Esophagus squamous epithelium (tissue), 4 donors: ENCODE measurements around the gene CEND1.

Experiments used
- POLR2A ChIP-seq, 4 donors: fragments of 450-650 bp; IDR thresholded peaks; one replicate each; pipeline ENCODE4 v1.6.1; 2017; ENCODE audit warnings: antibody characterized with exemption in 4 of 4, mild to moderate bottlenecking in 4 of 4, moderate library complexity in 3 of 4
- TF ChIP-seq, protein P1 (sequence below), 6 experiments: fragments of 450-650 bp in 4 of 6; fragments of 200-600 bp in 2 of 6; sonication (generic) in 2 of 6; IDR thresholded peaks; one replicate each; pipeline ENCODE4 v1.5.1; 2016 to 2019; ENCODE audit warnings: antibody characterized with exemption in 6 of 6, mild to moderate bottlenecking in 4 of 6, moderate library complexity in 4 of 6

DNA sequence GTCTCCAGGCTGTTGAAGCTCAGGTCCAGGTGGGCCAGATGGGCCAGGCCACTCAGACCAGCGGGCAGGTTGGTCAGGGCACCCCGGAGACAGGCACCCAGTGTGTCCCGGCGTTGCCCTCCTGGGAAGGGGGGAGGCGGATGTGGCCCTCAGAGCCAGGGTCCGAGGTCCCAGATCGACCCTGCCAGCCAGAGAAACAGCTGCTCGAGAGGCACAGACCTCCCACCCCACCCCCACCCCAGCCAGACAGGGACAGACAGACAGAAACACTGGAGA is 13.5 kb upstream of the CEND1 start:
- TF ChIP-seq, protein P1, sequence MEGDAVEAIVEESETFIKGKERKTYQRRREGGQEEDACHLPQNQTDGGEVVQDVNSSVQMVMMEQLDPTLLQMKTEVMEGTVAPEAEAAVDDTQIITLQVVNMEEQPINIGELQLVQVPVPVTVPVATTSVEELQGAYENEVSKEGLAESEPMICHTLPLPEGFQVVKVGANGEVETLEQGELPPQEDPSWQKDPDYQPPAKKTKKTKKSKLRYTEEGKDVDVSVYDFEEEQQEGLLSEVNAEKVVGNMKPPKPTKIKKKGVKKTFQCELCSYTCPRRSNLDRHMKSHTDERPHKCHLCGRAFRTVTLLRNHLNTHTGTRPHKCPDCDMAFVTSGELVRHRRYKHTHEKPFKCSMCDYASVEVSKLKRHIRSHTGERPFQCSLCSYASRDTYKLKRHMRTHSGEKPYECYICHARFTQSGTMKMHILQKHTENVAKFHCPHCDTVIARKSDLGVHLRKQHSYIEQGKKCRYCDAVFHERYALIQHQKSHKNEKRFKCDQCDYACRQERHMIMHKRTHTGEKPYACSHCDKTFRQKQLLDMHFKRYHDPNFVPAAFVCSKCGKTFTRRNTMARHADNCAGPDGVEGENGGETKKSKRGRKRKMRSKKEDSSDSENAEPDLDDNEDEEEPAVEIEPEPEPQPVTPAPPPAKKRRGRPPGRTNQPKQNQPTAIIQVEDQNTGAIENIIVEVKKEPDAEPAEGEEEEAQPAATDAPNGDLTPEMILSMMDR (IDR thresholded peaks at IDR 0.05): no peak
- TF ChIP-seq POLR2A (IDR thresholded peaks at IDR 0.05): no peak
